Type B pancreatic cell (in vitro differentiated cells): Measurements from ENCODE around the gene ACTN4. TPM values are rescaled to one million over a fixed set of nuclear protein-coding genes. Genes with fewer than 3 reads are reported as not detected.
A peak's percentile ranks its signal among the peaks of the same experiment; 100 is the strongest.

Experiments used
- DNase-seq: peaks from one replicate; pipeline ENCODE4 v3.0.0; 2021; ENCODE audit warnings: mixed read lengths; ENCODE audit not compliant: unreplicated experiment; ENCODE audit errors: extremely low spot score
- H3K27ac Mint-ChIP-seq: 2 replicates; pipeline ENCODE4 v1.8.0; 2021; ENCODE audit warnings: mild to moderate bottlenecking, mixed read lengths
- H3K27me3 Mint-ChIP-seq: 2 replicates; pipeline ENCODE4 v1.8.0; 2021; ENCODE audit warnings: mixed read lengths
- H3K36me3 Mint-ChIP-seq: 2 replicates; pipeline ENCODE4 v1.8.0; 2021; ENCODE audit warnings: mixed read lengths
- H3K4me1 Mint-ChIP-seq: one replicate; pipeline ENCODE4 v1.8.0; 2021; ENCODE audit warnings: mixed read lengths; ENCODE audit not compliant: unreplicated experiment
- H3K4me3 Mint-ChIP-seq: 2 replicates; pipeline ENCODE4 v1.8.0; 2021; ENCODE audit warnings: mild to moderate bottlenecking, mixed read lengths
- H3K9me3 Mint-ChIP-seq: 2 replicates; pipeline ENCODE4 v1.8.0; 2021; ENCODE audit warnings: mixed read lengths
- CTCF ChIP-seq: fragments of 200-600 bp; sonication (generic); conservative IDR thresholded peaks from 2 replicates; pipeline ENCODE4 v1.5.0; 2021; ENCODE audit warnings: antibody characterized with exemption, mild to moderate bottlenecking
- total RNA-seq: library from RNA; stranded (reverse); gene quantifications from 2 replicates; pipeline ENCODE4 v1.2.1, GENCODE V29; 2021; ENCODE audit warnings: low replicate concordance

ACTN4 gene
- total RNA-seq, 1 donor from 2014 or later = 475 TPM

GRCh38 chr19:38616265-38616664 lies 31.2 kb upstream of the ACTN4 start:
- Mint-ChIP-seq H3K4me1 (peaks cover 12% of the 10 kb centered on the region), H3K9me3 (no peaks in the 10 kb centered on the region), H3K36me3 (peaks cover 7% of the 10 kb centered on the region), H3K27ac (peak overlapping the region; percentile 45), H3K4me3 (peak overlapping the region; percentile 44), H3K27me3 (no peaks in the 10 kb centered on the region)
- TF ChIP-seq CTCF = no peak
- no peak for DNase-seq

- no peaks in the 10 kb centered on the region for H3K27me3 Mint-ChIP-seq
- H3K36me3 Mint-ChIP-seq = peaks cover 11% of the 10 kb centered on the region
- peaks cover 12% of the 10 kb centered on the region for H3K4me1 Mint-ChIP-seq
- DNase-seq = no peak
- peak overlapping the region; percentile 65 for H3K4me3 Mint-ChIP-seq
- no peaks in the 10 kb centered on the region for H3K9me3 Mint-ChIP-seq
- no peak overlapping the region for H3K27ac Mint-ChIP-seq
- TF ChIP-seq CTCF = no peak
Observed at GRCh38 chr19:38617283-38617763, 30.1 kb upstream of the ACTN4 start.

- H3K4me3 Mint-ChIP-seq = peak within 1 kb of the TSS; percentile 100
- TF ChIP-seq CTCF = no peak
- H3K36me3 Mint-ChIP-seq = peaks cover 11% of the 10 kb centered on the region
- H3K4me1 Mint-ChIP-seq = peaks cover 12% of the 10 kb centered on the region
- H3K9me3 Mint-ChIP-seq = no peaks in the 10 kb centered on the region
- no peak for DNase-seq
- H3K27me3 Mint-ChIP-seq = no peaks in the 10 kb centered on the region
- peak within 1 kb of the TSS; percentile 98 for H3K27ac Mint-ChIP-seq
Observed at GRCh38 chr19:38617764-38618589, 29.5 kb upstream of the ACTN4 start, which contains the start of gene MAP4K1. TSS of gene MAP4K1 (minus strand) at chr19:38617953. CDS start at chr19:38617895, 58 bp downstream.

- peak within 1 kb of the TSS; percentile 98 for H3K27ac Mint-ChIP-seq
Observed at GRCh38 chr19:38618590-38619360, 28.7 kb upstream of the ACTN4 start, which contains the start of gene EIF3K. TSS of gene EIF3K (plus strand) at chr19:38619188. CDS start at chr19:38619269, 81 bp downstream.

More at GRCh38 chr19:38618590-38619360, 28.7 kb upstream of the ACTN4 start, which contains the start of gene EIF3K:
- no peak for TF ChIP-seq CTCF
- Mint-ChIP-seq H3K4me3 (peak within 1 kb of the TSS; percentile 100), H3K9me3 (no peaks in the 10 kb centered on the region), H3K4me1 (peaks cover 12% of the 10 kb centered on the region), H3K27me3 (no peaks in the 10 kb centered on the region), H3K36me3 (peaks cover 11% of the 10 kb centered on the region)
- peak; percentile 100 for DNase-seq
